GM12878 (cell line): ENCODE measurements around the gene TUBAL3. TPM values are rescaled to one million over a fixed set of nuclear protein-coding genes. Genes with fewer than 3 reads are reported as not detected.

Experiments used
- ATAC-seq: fragments of 200-7000 bp; cut with Tn5 transposase; 3 replicates; pipeline ENCODE4 v1.9.1; 2020; ENCODE audit warnings: mild to moderate bottlenecking, moderate library complexity
- BruUV-seq: library from RNA; stranded (reverse); fragments of 400-500 nt; replicated peaks from 2 replicates; lab custom pipeline; 2021; lab: Mats Ljungman, UMichigan
- CTCF ChIA-PET: fragments of 300-600 bp; sonication (Branson Sonifier 250); formaldehyde crosslinking; extraction: SDS; loops from one replicate; lab custom pipeline; 2021; ENCODE audit warnings: inconsistent platforms; lab: Yijun Ruan, JAX
- POLR2A ChIA-PET: fragments of 350-600 bp; formaldehyde crosslinking; extraction: SDS; loops from one replicate; lab custom pipeline; 2021; ENCODE audit warnings: inconsistent platforms; lab: Charles Lee
- RAD21 ChIA-PET: fragments of 300-600 bp; sonication (Branson Sonifier 250); formaldehyde crosslinking; loops from one replicate; lab custom pipeline; 2023; ENCODE audit warnings: antibody characterized with exemption; ENCODE audit not compliant: unreplicated experiment; lab: Charles Lee
- SMC1A ChIA-PET: fragments of 300-600 bp; sonication (Branson Sonifier 250); formaldehyde crosslinking; loops from one replicate; lab custom pipeline; 2023; ENCODE audit not compliant: unreplicated experiment, uncharacterized antibody; lab: Charles Lee
- DNase-seq: peaks from one replicate; pipeline ENCODE4 v3.0.0-alpha.2; 2011; ENCODE audit warnings: low read depth, low spot score
- FAIRE-seq: peaks from 3 replicates; lab custom pipeline; 2011; peaks lifted over from hg19 to GRCh38; lab: Jason Lieb, UNC
- H2AFZ ChIP-seq: 2 replicates; pipeline ENCODE4 v1.6.0; 2011; ENCODE audit warnings: low read depth, low read length, control low read depth; ENCODE audit not compliant: control insufficient read depth
- H3K27ac ChIP-seq: 2 replicates; pipeline ENCODE4 v1.5.1; 2011; ENCODE audit warnings: control low read depth; ENCODE audit not compliant: control insufficient read depth, insufficient read depth
- H3K27me3 ChIP-seq, 2 experiments: replicated peaks in 1 of 2; 2 replicates each; pipeline versions ENCODE4 v1.6.0 to v1.6.1; 2011; ENCODE audit warnings: low read length in 1 of 2; ENCODE audit not compliant: control insufficient read depth in 2 of 2, insufficient read depth in 2 of 2
- H3K36me3 ChIP-seq, 2 experiments: 2 replicates each; pipeline ENCODE4 v1.5.1; 2011; ENCODE audit warnings: low read length in 1 of 2; ENCODE audit not compliant: control insufficient read depth in 2 of 2, insufficient read depth in 2 of 2
- H3K4me1 ChIP-seq: 2 replicates; pipeline ENCODE4 v1.6.1; 2011; ENCODE audit warnings: mild to moderate bottlenecking, low read length, moderate library complexity, mixed read lengths; ENCODE audit not compliant: control insufficient read depth, insufficient read depth
- H3K4me2 ChIP-seq: 2 replicates; pipeline ENCODE4 v1.6.0; 2011; ENCODE audit warnings: control low read depth; ENCODE audit not compliant: control insufficient read depth, insufficient read depth
- H3K4me3 ChIP-seq: fragments of 200-600 bp; sonication (generic); 2 replicates; pipeline ENCODE4 v1.5.1; 2016
- H3K79me2 ChIP-seq: 2 replicates; pipeline ENCODE4 v1.6.0; 2011; ENCODE audit warnings: low read length; ENCODE audit not compliant: control insufficient read depth, insufficient read depth
- H3K9ac ChIP-seq: 2 replicates; pipeline ENCODE4 v1.8.0; 2011; ENCODE audit warnings: low read length, control low read depth, mixed read lengths; ENCODE audit not compliant: control insufficient read depth, insufficient read depth
- H3K9me3 ChIP-seq: replicated peaks from 3 replicates; pipeline ENCODE4 v1.5.1; 2011; ENCODE audit warnings: mild to moderate bottlenecking, low read length; ENCODE audit not compliant: control insufficient read depth, insufficient read depth
- H4K20me1 ChIP-seq: 2 replicates; pipeline ENCODE4 v1.6.0; 2011; ENCODE audit not compliant: control insufficient read depth, insufficient read depth
- ASH2L ChIP-seq: fragments of 300-600, 200-600 bp; sonication (generic); IDR thresholded peaks from 2 replicates; pipeline ENCODE4 v1.6.1; 2017; ENCODE audit warnings: low read depth, mild to moderate bottlenecking, borderline replicate concordance
- BRCA1 ChIP-seq: IDR thresholded peaks from 2 replicates; pipeline ENCODE4 v1.6.1; 2011; ENCODE audit warnings: low read depth, low read length, improper control_type of control experiment
- FOXM1 ChIP-seq: IDR thresholded peaks from 2 replicates; pipeline ENCODE4 v1.6.1; 2012; ENCODE audit warnings: low read depth, mild to moderate bottlenecking, inconsistent platforms, low read length, moderate library complexity
- HCFC1 ChIP-seq: fragments of 150-350 bp; IDR thresholded peaks from 2 replicates; pipeline ENCODE4 v1.6.1; 2014; ENCODE audit warnings: low read length
- JUNB ChIP-seq: IDR thresholded peaks from 2 replicates; pipeline ENCODE4 v1.6.1; 2016; ENCODE audit warnings: antibody characterized with exemption, mild to moderate bottlenecking
- NFXL1 ChIP-seq: fragments of 450-650 bp; IDR thresholded peaks from 2 replicates; pipeline ENCODE4 v1.6.1; 2017; ENCODE audit warnings: antibody characterized with exemption, mild to moderate bottlenecking, borderline replicate concordance
- RCOR1 ChIP-seq: conservative IDR thresholded peaks from 2 replicates; pipeline ENCODE4 v1.6.1; 2012; ENCODE audit warnings: low read depth, low read length, improper control_type of control experiment
- REST ChIP-seq: IDR thresholded peaks from 2 replicates; pipeline ENCODE4 v1.6.1; 2012; ENCODE audit warnings: mild to moderate bottlenecking, low read depth, low read length
- SMAD5 ChIP-seq: IDR thresholded peaks from 2 replicates; pipeline ENCODE4 v1.6.1; 2016; ENCODE audit warnings: antibody characterized with exemption, low read depth
- ZNF592 ChIP-seq: fragments of 450-650 bp; IDR thresholded peaks from 2 replicates; pipeline ENCODE4 v1.6.1; 2017; ENCODE audit warnings: mild to moderate bottlenecking, moderate library complexity
- ZNF687 ChIP-seq: fragments of 450-650 bp; IDR thresholded peaks from 2 replicates; pipeline ENCODE4 v1.6.1; 2017; ENCODE audit warnings: mild to moderate bottlenecking, moderate library complexity
- WGBS: methylation state at CpG from one replicate; pipeline ENCODE4 v1.1.6; 2016; ENCODE audit warnings: low lambda C conversion rate; ENCODE audit not compliant: insufficient replicate concordance, insufficient coverage; ENCODE audit errors: missing lambda C conversion rate; 5-methylcytosine and 5-hydroxymethylcytosine counted together
- in situ Hi-C: fragments of 300-500 bp; cut with MboI; formaldehyde crosslinking; loops from 9 replicates; pipeline ENCODE4 v1.14.3; 2018; ENCODE audit warnings: mixed read lengths
- intact Hi-C: fragments of 100-400 bp; cut with micrococcal nuclease; formaldehyde crosslinking; loops from one replicate; pipeline ENCODE4 v1.14.2; 2022; ENCODE audit not compliant: unreplicated experiment
- polyA plus RNA-seq, 11 experiments: library from polyadenylated mRNA; depleted of rRNA in 4 of 11; unstranded in 6 of 11; stranded (reverse) in 5 of 11; fragments of >200 nt; fragmentation: Nextera tagmentation in 4 of 11; fragmentation: Illumina TruSeq in 1 of 11; extraction: Ambion mirVana in 4 of 11; extraction: Trizol in 1 of 11; gene quantifications; 1 replicate in 1 of 11; 2 replicates in 10 of 11; pipeline versions ENCODE4 v1.2.1 to v1.2.3, GENCODE V29; 2011 to 2016; ENCODE audit warnings: inconsistent platforms in 2 of 11, missing spikeins in 2 of 11, low read depth in 1 of 11
- total RNA-seq, 4 experiments: library from RNA; depleted of rRNA in 3 of 4; stranded (reverse); fragments of >200 nt in 3 of 4; fragmentation: Illumina TruSeq in 1 of 4; extraction: Trizol in 1 of 4; gene quantifications; 2 replicates each; pipeline versions ENCODE4 v1.2.1 to v1.2.3, GENCODE V29; 2013 to 2021
- TF ChIP-seq, protein P1 (sequence below): IDR thresholded peaks from 2 replicates; pipeline ENCODE4 v1.6.1; 2011; ENCODE audit warnings: low read depth, mild to moderate bottlenecking, low read length, moderate library complexity, borderline replicate concordance; ENCODE audit errors: extremely low read depth

The TUBAL3 gene
- total and polyA plus RNA-seq, 10 of the 15 experiments (the other 5 are each of a cell fraction or from before 2014, with no cell fraction given) = 0.03 to 0.06 TPM; not detected in 8

- 64% methylated on average over 18 of the region's 18 CpGs for WGBS
- no peak overlapping the region for H3K9ac ChIP-seq
- no peak overlapping the region for H3K27ac ChIP-seq
- no peaks in the 10 kb centered on the region for H3K36me3 ChIP-seq
- ATAC-seq (no peak), FAIRE-seq (no peak), DNase-seq (no peak)
- no peaks in the 10 kb centered on the region for H4K20me1 ChIP-seq
- no peaks in the 10 kb centered on the region for H3K4me1 ChIP-seq
- RAD21 ChIA-PET = no interaction called here
- POLR2A ChIA-PET = no interaction called here
- H2AFZ ChIP-seq = no peak overlapping the region
- H3K4me3 ChIP-seq = no peak overlapping the region
- H3K9me3 ChIP-seq = no peaks in the 10 kb centered on the region; the same call in 1 of the 3 replicates
- CTCF ChIA-PET = interaction anchor here (1.0 kb wide), 1 partner anchor 12 kb away, joined by 3 read pairs; no protein-coding TSS in a partner anchor
- H3K4me2 ChIP-seq = no peak overlapping the region
- in situ Hi-C loops (no loop called here), intact Hi-C loops (no loop called here)
- SMC1A ChIA-PET = interaction anchor here (1.0 kb wide), 1 partner anchor 111 kb away, joined by 3 read pairs; no protein-coding TSS in a partner anchor
- H3K79me2 ChIP-seq = no peaks in the 10 kb centered on the region
- no TSS peak for BruUV-seq
- no peaks in the 10 kb centered on the region; a peak in 1 of 4 replicates for H3K27me3 ChIP-seq
- TF ChIP-seq NFXL1 = no peak
- TF ChIP-seq, protein P1, sequence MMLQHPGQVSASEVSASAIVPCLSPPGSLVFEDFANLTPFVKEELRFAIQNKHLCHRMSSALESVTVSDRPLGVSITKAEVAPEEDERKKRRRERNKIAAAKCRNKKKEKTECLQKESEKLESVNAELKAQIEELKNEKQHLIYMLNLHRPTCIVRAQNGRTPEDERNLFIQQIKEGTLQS = no peak
- no peak for TF ChIP-seq REST
- TF ChIP-seq SMAD5 = no peak
- TF ChIP-seq ZNF687 = no peak
- no peak for TF ChIP-seq ZNF592
- TF ChIP-seq BRCA1 = no peak
- TF ChIP-seq ASH2L = no peak
- no peak for TF ChIP-seq HCFC1
- TF ChIP-seq FOXM1 = no peak
- no peak for TF ChIP-seq JUNB
- no peak for TF ChIP-seq RCOR1
These were observed 9.5 kb downstream of the TUBAL3 start for GRCh38 chr10:5395168-5395567.
